Measurements from ENCODE around the gene PARP2.

GRCh38 chr14:20346713-20347112 lies 3.3 kb downstream of the PARP2 start:
- TF ChIP-seq CTCF (IDR thresholded peaks at IDR 0.05; ENCODE audit: borderline replicate concordance, extremely low read depth, low read length, poor library complexity, severe bottlenecking) (no peak), EZH2 (IDR thresholded peaks at IDR 0.05; ENCODE audit: borderline replicate concordance, low read depth, low read length, severe bottlenecking) (no peak)
